Prostate gland (tissue), 2 donors: Measurements from ENCODE around the gene PAK1. TPM values are rescaled to one million over a fixed set of nuclear protein-coding genes. Genes with fewer than 3 reads are reported as not detected.

Source experiments
- DNase-seq: peaks from one replicate; pipeline ENCODE4 v3.0.0-alpha.2; 2019; ENCODE audit warnings: low spot score
- H3K27ac ChIP-seq, 2 donors: fragments of 200-600 bp; sonication (generic); 2 replicates each; pipeline ENCODE4 v1.5.1; 2017 to 2019
- H3K27me3 ChIP-seq: fragments of 200-600 bp; sonication (generic); replicated peaks from 2 replicates; pipeline ENCODE4 v1.5.1; 2019; ENCODE audit not compliant: insufficient read depth
- H3K36me3 ChIP-seq, 2 donors: fragments of 200-600 bp; sonication (generic); 1 replicate in 1 of 2; 2 replicates in 1 of 2; pipeline versions ENCODE4 v1.5.1 to v1.8.1; 2017 to 2019
- H3K4me1 ChIP-seq: fragments of 200-600 bp; sonication (generic); replicated peaks from 2 replicates; pipeline ENCODE4 v1.5.1; 2019
- H3K4me3 ChIP-seq, 2 donors: fragments of 200-600 bp; sonication (generic); 2 replicates each; pipeline ENCODE4 v1.5.1; 2017 to 2019
- H3K9me3 ChIP-seq: fragments of 200-600 bp; sonication (generic); 2 replicates; pipeline ENCODE4 v1.5.1; 2017
- POLR2A ChIP-seq: fragments of 450-650 bp; IDR thresholded peaks from one replicate; pipeline ENCODE4 v1.6.1; 2016; ENCODE audit warnings: antibody characterized with exemption, mild to moderate bottlenecking
- POLR2AphosphoS5 ChIP-seq: sonication (generic); formaldehyde crosslinking; IDR thresholded peaks from one replicate; pipeline ENCODE4 v1.6.1; 2017; ENCODE audit warnings: antibody characterized with exemption
- WGBS: methylation state at CpG from one replicate; pipeline ENCODE4 v1.1.5; 2018; 5-methylcytosine and 5-hydroxymethylcytosine counted together
- intact Hi-C: fragments of 100-400 bp; cut with DNase I; formaldehyde crosslinking; loops from one replicate; pipeline ENCODE4 v1.14.2; 2022
- total RNA-seq, 2 donors: library from RNA; depleted of rRNA; stranded (reverse); fragments of >200 nt; gene quantifications; one replicate each; pipeline ENCODE4 v1.1.0, GENCODE V29; 2016
- TF ChIP-seq, protein P1 (sequence below), 4 experiments: fragments of 200-600 bp in 2 of 4; fragments of 450-650 bp in 2 of 4; sonication (generic) in 2 of 4; IDR thresholded peaks; 1 replicate in 3 of 4; 2 replicates in 1 of 4; pipeline ENCODE4 v1.5.1; 2016 to 2019; ENCODE audit warnings: antibody characterized with exemption in 4 of 4, mild to moderate bottlenecking in 2 of 4, moderate library complexity in 2 of 4

PAK1 gene
- total RNA-seq, 2 donors from 2014 or later: 39.6 to 61.7 TPM

DNA sequence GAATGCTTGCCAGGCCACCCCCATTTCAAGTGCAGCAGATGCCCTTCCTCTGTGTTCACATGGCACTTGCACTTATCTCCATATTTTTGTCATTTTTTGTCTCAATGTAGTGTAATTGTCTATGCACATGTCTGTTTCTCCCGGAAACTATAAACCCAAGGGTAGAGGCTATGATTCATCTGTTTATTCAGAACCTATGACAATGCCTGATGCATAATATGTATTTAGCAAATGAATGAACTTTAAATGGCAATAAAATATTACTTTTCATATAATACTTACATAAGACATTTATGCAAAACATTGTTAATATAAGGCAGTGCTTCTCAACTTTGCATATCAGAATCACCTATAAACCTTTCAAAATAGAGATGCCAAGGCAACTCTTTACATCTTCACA, 6.7 kb downstream of the PAK1 start:
- H3K27me3 ChIP-seq: no peaks in the 10 kb centered on the region
- H3K4me3 ChIP-seq: no peak overlapping the region
- no peak overlapping the region for H3K27ac ChIP-seq
- H3K9me3 ChIP-seq: no peaks in the 10 kb centered on the region
- WGBS: 43% methylated on average over 1 of the region's 1 CpG
- no peaks in the 10 kb centered on the region for H3K36me3 ChIP-seq
- intact Hi-C loops: no loop called here
- peaks cover 8% of the 10 kb centered on the region for H3K4me1 ChIP-seq
- TF ChIP-seq POLR2AphosphoS5: no peak
- TF ChIP-seq POLR2A: no peak
- TF ChIP-seq, protein P1, sequence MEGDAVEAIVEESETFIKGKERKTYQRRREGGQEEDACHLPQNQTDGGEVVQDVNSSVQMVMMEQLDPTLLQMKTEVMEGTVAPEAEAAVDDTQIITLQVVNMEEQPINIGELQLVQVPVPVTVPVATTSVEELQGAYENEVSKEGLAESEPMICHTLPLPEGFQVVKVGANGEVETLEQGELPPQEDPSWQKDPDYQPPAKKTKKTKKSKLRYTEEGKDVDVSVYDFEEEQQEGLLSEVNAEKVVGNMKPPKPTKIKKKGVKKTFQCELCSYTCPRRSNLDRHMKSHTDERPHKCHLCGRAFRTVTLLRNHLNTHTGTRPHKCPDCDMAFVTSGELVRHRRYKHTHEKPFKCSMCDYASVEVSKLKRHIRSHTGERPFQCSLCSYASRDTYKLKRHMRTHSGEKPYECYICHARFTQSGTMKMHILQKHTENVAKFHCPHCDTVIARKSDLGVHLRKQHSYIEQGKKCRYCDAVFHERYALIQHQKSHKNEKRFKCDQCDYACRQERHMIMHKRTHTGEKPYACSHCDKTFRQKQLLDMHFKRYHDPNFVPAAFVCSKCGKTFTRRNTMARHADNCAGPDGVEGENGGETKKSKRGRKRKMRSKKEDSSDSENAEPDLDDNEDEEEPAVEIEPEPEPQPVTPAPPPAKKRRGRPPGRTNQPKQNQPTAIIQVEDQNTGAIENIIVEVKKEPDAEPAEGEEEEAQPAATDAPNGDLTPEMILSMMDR (IDR thresholded peaks at IDR 0.05): no peak
- DNase-seq: no peak

DNA sequence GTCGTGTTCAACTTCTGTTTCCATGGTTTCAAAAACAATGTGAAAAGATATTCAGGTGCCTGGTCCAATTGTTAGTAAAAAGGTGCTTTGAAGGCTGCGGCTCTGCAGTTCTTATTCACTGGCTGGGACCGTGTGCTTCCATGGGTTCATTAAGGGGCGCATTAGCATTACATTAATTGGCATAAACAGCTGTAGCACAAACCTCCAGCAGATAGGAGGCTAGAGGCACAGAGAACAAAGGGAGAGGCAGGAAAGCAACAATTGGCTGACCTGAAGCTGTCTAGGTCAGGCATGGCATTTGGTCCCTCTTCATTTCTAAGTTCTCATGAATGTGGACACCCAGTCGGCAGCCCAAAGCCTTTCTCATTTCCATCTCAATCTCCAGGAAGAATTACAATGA, 16.6 kb downstream of the PAK1 start:
- Histone ChIP-seq H3K4me1 (no peaks in the 10 kb centered on the region), H3K4me3 (no peak overlapping the region), H3K9me3 (no peaks in the 10 kb centered on the region), H3K36me3 (no peaks in the 10 kb centered on the region), H3K27ac (no peak overlapping the region), H3K27me3 (no peaks in the 10 kb centered on the region)
- TF ChIP-seq, protein P1 (IDR thresholded peaks at IDR 0.05): no peak
- TF ChIP-seq POLR2A: no peak
- TF ChIP-seq POLR2AphosphoS5: no peak
- intact Hi-C loops: no loop called here
- no peak for DNase-seq
- 67% methylated on average over 5 of the region's 5 CpGs for WGBS

DNA sequence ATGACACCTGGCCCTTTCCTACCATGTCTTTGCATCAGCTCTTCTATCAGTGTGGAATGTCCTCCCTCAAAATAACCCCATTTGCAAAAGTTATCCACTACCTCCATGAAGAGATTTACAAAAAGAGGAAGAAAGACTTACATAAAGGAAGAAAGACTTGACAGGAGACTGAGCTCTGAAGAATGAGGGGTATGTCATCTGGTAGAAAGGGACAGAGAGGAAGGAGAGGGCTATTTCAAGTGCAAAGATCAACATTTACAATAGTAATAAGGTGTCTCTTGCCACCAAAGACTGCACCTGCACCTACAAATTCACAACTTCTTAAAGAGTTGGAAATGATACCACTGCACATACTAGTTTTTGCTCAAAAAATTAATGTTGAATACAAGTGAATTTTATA, 18.2 kb downstream of the PAK1 start:
- H3K36me3 ChIP-seq: no peaks in the 10 kb centered on the region
- H3K4me3 ChIP-seq: no peak overlapping the region
- intact Hi-C loops: no loop called here
- no peaks in the 10 kb centered on the region for H3K27me3 ChIP-seq
- no peaks in the 10 kb centered on the region for H3K4me1 ChIP-seq
- H3K27ac ChIP-seq: no peak overlapping the region
- no peaks in the 10 kb centered on the region for H3K9me3 ChIP-seq
- DNase-seq: no peak
- TF ChIP-seq POLR2AphosphoS5 (no peak), POLR2A (no peak)
- TF ChIP-seq, protein P1 (IDR thresholded peaks at IDR 0.05): no peak

DNA sequence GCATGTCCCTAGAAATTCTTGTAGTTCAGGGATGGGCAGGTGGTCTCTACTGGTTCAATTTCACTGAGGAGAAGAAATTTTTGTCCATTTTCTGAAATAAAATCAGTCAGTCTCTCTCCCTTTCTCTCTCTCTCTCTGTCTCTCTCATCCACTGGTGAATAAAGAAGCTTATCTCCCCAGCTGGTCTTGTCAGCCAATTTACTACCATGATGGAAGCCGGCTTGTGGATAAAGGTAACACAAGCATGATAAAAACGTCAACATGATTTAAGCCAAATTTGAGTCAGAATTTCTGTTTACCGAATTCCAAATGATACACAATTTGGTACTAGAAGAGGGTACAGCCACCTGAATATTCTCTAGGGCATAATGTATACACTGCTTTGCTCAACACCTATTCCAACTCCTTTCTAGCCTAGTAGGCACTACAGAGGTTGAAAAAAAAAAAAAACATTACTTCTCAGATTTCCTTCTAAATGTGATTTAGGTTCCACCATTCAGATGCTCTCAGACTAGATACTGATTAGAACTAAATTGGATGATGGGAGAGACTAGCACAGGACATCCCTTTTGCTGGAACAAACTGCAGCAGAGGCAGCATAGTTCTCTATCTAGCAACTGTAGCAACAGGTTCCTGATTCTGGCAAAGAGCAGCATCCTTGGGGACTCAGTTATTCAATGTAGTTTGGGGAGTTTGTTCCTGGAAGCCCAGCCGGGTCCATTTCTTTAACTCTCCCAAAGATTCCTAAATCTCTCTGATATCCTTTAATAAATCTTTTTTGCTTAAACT, 18.8 kb downstream of the PAK1 start:
- H3K9me3 ChIP-seq: no peaks in the 10 kb centered on the region
- no peaks in the 10 kb centered on the region for H3K4me1 ChIP-seq
- DNase-seq: no peak
- intact Hi-C loops: no loop called here
- WGBS: 33% methylated on average over 4 of the region's 4 CpGs
- TF ChIP-seq POLR2A: no peak
- TF ChIP-seq POLR2AphosphoS5: no peak
- TF ChIP-seq, protein P1 (IDR thresholded peaks at IDR 0.05): no peak
- H3K36me3 ChIP-seq: no peaks in the 10 kb centered on the region
- no peaks in the 10 kb centered on the region for H3K27me3 ChIP-seq
- H3K27ac ChIP-seq: no peak overlapping the region
- H3K4me3 ChIP-seq: no peak overlapping the region

DNA sequence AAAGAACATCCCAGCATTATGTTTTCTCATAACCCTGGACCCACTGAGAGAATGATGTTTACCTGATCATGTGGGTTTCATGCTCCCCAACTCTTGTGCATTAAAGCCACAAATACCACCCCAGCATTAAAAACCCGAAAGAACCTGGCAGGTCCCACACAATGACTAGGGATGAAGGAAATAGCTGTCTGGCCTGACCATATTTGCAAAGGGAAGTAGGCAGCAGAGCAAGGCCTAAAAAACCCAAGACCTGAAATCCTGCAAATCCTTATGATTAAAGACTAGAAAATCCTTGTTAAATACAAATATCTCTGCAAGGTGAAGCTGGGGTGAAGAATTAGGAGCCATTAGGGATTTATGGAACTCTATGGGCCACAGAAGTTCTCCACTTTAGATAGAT, 23.7 kb downstream of the PAK1 start:
- no peaks in the 10 kb centered on the region for H3K4me1 ChIP-seq
- 79% methylated on average over 1 of the region's 1 CpG for WGBS
- TF ChIP-seq, protein P1 (IDR thresholded peaks at IDR 0.05): no peak
- TF ChIP-seq POLR2AphosphoS5 (no peak), POLR2A (no peak)
- no peaks in the 10 kb centered on the region for H3K36me3 ChIP-seq
- no peak overlapping the region for H3K4me3 ChIP-seq
- no peak for DNase-seq
- no peaks in the 10 kb centered on the region for H3K9me3 ChIP-seq
- intact Hi-C loops: no loop called here
- H3K27ac ChIP-seq: no peak overlapping the region
- no peaks in the 10 kb centered on the region for H3K27me3 ChIP-seq
